Measurements from ENCODE around the gene PREP.

PREP gene

DNA sequence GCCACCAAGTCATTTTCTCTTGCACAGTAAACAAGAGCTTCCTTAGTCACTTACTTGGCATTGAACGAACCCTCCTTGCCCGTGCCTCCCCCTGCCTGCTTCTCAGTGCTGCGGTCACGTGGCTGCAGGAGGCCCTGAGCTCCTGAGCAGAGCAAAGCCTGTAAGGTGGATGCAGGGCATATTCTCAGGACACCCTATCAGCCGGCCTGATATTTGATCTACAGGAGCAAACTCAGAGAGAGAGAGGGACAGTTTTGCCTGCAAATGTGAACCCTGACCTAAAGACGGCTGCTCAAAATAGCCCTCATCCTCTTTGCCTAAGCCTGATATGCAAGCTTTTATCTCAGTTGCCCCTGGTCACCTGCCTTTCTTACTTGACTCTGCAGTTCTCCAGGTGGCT lies 130.1 kb downstream of the PREP start:
- DNase-seq (ENCODE audit: extremely low read depth, low read depth): no peak

DNA sequence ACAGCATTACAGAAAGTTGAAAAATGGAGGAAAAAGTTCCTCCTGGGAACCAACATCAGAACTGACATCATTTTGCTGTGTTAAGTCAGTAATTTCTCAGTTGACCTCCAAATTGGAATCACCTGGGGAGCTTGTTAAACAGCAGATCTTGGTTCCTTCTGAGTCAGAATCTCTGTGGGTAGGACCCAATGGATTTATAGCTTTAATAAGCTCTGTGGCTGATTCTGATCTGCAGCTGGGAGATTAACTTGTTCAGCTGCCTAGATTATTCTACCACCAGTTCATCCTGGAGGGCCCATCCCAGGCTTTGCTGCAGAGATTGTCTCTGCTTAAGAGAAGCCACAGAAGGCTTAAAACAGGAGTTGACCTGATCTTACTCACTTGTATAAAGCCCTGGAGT lies 132.4 kb downstream of the PREP start:
- DNase-seq (ENCODE audit: extremely low read depth, low read depth): peak; percentile 19
- TF ChIP-seq, protein P1, sequence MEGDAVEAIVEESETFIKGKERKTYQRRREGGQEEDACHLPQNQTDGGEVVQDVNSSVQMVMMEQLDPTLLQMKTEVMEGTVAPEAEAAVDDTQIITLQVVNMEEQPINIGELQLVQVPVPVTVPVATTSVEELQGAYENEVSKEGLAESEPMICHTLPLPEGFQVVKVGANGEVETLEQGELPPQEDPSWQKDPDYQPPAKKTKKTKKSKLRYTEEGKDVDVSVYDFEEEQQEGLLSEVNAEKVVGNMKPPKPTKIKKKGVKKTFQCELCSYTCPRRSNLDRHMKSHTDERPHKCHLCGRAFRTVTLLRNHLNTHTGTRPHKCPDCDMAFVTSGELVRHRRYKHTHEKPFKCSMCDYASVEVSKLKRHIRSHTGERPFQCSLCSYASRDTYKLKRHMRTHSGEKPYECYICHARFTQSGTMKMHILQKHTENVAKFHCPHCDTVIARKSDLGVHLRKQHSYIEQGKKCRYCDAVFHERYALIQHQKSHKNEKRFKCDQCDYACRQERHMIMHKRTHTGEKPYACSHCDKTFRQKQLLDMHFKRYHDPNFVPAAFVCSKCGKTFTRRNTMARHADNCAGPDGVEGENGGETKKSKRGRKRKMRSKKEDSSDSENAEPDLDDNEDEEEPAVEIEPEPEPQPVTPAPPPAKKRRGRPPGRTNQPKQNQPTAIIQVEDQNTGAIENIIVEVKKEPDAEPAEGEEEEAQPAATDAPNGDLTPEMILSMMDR (IDR thresholded peaks at IDR 0.05; ENCODE audit: low read depth, low read length): no peak

More for the DNA sequence above, 130.1 kb downstream of the PREP start:
- TF ChIP-seq, protein P1 (IDR thresholded peaks at IDR 0.05; ENCODE audit: low read depth, low read length): no peak

DNA sequence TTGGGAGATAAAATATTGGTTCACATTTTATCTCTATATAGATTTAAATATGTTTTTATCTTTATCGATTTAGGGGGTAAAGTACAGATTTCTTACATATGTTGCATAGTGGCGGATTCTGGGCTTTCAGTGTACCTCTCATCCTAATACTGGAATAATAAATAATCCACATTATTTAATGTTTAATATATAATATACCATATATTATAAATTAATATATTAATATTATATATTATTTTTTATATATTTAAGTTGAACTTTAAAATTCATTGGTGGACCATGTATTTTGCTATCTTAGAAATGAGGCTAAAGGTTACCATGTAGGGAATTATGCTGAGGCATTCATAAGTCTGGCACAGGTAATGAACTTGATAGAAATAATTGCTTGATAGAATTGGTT lies 133.5 kb downstream of the PREP start:
- TF ChIP-seq, protein P1 (IDR thresholded peaks at IDR 0.05; ENCODE audit: low read depth, low read length): no peak
- no peak for DNase-seq (ENCODE audit: extremely low read depth, low read depth)

DNA sequence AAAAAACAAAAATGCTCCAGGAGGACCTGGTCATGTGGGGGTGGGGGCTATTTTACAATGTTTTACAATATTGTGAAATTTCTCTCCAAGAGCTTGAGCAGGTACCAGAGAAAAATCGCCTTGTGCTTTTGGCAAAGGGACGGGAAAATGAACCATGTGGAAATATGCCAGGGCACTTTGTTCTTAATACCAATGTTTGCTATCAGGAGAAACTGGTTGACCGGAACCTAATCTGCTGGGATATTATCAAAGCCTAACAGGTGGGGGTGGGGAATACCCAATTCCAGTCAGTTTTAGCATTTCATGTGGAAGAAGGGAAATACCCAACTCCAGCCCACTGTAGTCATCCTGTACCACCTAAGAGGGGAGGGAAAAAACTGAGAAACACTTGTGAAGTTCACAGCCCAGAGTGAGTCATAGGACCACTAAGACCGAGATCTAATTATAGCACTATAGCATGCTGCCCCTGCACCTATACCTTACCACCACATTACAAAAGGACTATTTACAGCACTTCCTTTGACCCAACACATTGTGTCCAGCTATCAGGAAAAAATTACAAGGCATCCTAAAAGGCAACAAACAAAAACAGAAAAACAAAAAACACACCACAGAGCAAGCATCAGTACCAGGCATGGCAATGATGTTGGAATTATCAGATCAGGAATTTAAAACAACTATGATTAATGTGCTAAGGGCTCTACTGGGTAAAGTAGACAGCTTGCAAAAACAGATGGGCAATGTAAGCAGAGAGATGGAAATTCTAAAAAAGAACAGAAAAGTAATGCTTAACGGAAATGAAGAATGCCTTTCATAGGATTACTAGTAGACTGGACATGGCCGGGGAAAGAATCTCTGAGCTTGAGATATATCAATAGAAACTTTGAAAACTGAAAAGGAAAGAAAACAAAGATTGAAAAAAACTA lies 138.9 kb downstream of the PREP start:
- TF ChIP-seq, protein P1 (IDR thresholded peaks at IDR 0.05; ENCODE audit: low read depth, low read length): no peak
- no peak for DNase-seq (ENCODE audit: extremely low read depth, low read depth)

DNA sequence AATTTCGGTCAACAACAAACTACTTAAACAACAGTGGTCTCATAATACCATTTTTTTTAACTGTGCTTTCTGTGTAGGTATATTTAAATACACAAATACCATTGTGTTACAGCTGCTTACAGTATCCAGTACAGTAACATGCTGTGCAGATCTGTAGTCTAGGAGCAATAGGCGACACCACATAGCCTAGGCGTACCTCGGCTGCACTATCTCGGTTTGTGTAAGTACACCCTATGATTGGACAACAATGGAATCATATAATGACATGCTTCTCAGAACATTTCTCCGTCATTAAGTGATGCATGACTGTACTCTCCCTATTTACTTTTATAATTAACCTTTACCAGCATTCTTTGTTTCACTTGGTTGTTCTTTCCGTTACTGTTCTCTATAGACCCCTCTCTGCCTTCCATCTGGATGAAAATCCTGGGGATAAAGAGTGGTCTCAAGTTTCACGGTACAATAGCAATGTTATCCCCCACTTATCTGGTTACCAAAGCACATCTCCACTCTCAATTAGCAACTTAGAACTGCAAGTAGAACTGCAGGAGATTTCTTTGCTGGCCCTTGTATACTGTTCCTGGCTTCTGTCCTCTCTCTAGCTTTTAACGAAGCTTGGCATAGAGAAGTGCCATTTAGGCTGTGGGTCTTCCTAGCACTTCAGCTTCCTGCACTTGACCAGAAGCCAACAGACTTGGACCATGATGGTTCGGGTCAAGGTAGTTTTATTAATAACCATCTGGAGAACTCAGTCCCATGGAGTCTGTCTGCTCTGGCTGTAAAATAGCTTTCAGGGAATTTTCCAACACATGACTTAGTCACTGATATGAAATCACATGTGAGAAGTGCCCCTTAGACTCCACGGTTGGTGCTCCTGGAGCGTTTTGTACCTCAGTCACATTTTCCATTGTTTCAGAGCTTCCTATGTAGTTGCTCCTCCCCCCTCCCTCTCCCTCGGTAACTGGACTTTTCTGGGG lies 142.7 kb downstream of the PREP start:
- no peak for DNase-seq (ENCODE audit: extremely low read depth, low read depth)
- TF ChIP-seq, protein P1 (IDR thresholded peaks at IDR 0.05; ENCODE audit: low read depth, low read length): no peak

DNA sequence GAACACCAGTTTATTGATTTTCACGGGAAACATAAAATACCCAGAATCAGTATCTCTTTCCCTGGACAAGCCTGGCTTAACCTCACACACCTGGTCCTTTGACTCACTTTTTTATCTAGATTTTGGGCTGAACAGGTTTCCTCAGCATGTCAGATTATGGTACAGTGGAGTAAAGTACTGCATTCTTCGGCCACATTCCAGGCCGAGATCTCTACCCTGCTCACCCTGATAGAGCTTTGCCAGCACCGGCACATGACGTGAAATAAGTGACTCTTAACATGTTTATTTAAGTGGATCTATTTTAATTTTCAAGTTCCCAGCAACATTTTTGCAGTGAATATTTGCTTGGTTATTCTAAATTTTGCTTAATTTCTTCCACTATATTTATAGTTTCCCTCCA lies 144.1 kb downstream of the PREP start:
- DNase-seq (ENCODE audit: extremely low read depth, low read depth): no peak
- TF ChIP-seq, protein P1 (IDR thresholded peaks at IDR 0.05; ENCODE audit: low read depth, low read length): no peak
